Nephron (organoid): Measurements from ENCODE around the gene FZD2.

ENCODE experiments used
- H3K27ac Mint-ChIP-seq, 3 experiments: 2 replicates each; pipeline ENCODE4 v1.8.0; 2020; ENCODE audit warnings: mixed read lengths in 3 of 3, mild to moderate bottlenecking in 2 of 3, moderate library complexity in 1 of 3
- H3K27me3 Mint-ChIP-seq: 2 replicates; pipeline ENCODE4 v1.8.0; 2021; ENCODE audit warnings: low read depth, mild to moderate bottlenecking, moderate library complexity, mixed read lengths
- H3K36me3 Mint-ChIP-seq: 2 replicates; pipeline ENCODE4 v1.8.0; 2020; ENCODE audit warnings: low read depth, mixed read lengths
- H3K4me1 Mint-ChIP-seq: 2 replicates; pipeline ENCODE4 v1.8.0; 2020; ENCODE audit warnings: mixed read lengths
- H3K4me3 Mint-ChIP-seq, 3 experiments: 2 replicates each; pipeline ENCODE4 v1.8.0; 2020; ENCODE audit warnings: mild to moderate bottlenecking in 3 of 3, mixed read lengths in 3 of 3, moderate library complexity in 2 of 3
- H3K9me3 Mint-ChIP-seq: 2 replicates; pipeline ENCODE4 v1.8.0; 2020; ENCODE audit warnings: mixed read lengths
- TF ChIP-seq, protein P1 (sequence below), 3 experiments: fragments of 200-600 bp; sonication (generic); IDR thresholded peaks; one replicate each; pipeline ENCODE4 v1.5.0; 2021; ENCODE audit warnings: antibody characterized with exemption in 3 of 3; ENCODE audit not compliant: unreplicated experiment in 3 of 3

Gene FZD2

DNA sequence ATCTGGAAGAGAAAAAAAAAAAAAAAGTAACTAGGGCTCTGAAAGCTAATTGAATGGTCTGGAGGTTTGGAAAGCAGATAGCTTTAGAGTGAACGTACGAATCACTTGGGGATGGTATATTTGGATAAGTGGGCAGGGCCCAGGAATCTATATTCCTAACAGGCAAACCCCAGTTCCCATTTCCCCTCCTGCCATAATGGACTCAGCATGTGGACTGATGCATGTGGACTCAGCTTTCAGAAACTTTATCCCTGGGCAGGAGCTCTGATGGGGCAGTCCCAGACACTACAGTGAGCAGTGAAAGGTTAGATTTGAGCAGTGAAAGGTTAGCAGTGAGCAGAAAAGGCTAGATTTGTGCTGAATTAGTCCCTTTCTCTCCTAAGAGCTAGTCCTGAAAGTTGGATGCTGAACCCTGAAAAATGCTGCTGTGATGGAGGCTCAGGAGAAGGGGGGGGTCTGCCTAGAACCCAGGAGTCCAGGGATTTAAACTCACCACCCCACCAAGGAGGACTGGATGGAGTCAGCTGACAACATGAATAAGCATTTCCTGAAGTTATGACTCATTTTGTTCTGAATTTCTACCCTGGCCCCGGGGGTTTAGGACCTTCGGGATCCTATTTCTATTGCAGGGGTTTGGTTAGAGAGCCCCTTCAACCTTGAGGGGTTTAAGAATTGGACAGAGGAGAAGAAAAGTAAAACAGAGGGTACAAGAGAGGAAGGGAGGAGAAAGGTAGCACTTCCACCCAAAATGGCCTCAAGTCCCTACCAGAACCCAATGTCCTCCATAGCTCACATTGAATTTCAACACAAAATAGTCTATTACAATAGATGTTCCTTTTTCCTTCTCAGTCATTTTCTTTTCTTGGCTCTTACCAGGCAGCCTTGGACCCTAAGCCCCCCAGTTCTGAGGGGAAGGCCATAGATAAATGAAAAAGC is 10.3 kb upstream of the FZD2 start:
- Mint-ChIP-seq H3K27me3 (no peaks in the 10 kb centered on the region), H3K36me3 (no peaks in the 10 kb centered on the region), H3K27ac (peak overlapping the region; percentile 97 to 99 (median 99)), H3K9me3 (no peaks in the 10 kb centered on the region), H3K4me1 (peaks cover 82% of the 10 kb centered on the region), H3K4me3 (peak overlapping the region; percentile 27 to 43 (median 28))
- TF ChIP-seq, protein P1, sequence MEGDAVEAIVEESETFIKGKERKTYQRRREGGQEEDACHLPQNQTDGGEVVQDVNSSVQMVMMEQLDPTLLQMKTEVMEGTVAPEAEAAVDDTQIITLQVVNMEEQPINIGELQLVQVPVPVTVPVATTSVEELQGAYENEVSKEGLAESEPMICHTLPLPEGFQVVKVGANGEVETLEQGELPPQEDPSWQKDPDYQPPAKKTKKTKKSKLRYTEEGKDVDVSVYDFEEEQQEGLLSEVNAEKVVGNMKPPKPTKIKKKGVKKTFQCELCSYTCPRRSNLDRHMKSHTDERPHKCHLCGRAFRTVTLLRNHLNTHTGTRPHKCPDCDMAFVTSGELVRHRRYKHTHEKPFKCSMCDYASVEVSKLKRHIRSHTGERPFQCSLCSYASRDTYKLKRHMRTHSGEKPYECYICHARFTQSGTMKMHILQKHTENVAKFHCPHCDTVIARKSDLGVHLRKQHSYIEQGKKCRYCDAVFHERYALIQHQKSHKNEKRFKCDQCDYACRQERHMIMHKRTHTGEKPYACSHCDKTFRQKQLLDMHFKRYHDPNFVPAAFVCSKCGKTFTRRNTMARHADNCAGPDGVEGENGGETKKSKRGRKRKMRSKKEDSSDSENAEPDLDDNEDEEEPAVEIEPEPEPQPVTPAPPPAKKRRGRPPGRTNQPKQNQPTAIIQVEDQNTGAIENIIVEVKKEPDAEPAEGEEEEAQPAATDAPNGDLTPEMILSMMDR (IDR thresholded peaks at IDR 0.05; ENCODE audit: unreplicated experiment in 3 of 3) = no peak

DNA sequence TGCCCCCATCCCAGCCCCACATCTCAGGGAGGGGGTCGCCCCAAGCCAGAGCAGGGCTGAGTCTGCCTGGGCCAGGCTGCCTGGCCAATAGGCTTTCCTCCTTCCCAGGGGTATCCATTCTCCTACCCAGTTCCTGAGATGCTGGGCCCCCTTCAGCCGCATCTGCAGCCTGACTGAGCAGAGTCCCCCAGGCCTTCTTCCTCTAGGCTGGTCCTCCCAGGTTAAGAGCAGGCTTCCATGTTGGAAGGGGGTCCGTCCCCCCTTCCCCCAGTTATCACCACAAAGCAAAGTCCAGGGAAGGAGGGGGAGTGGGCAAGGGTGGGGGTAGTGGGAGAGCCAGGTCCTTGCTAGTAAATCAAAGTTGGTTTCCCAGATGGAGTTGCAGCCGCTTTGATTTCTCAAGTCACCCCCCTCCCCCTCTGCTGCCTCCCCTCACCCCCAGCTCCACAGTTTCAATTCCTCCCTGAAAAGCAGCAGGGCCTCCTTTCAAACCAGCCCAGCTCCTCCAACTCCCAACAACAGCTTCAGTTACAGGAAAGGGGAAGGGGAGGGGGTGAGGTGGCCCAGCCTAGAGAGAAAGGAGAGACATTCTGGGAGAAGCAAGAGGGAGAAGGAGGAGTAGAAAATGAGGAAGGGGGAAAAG is 9.5 kb upstream of the FZD2 start:
- Mint-ChIP-seq H3K27me3 (no peaks in the 10 kb centered on the region), H3K9me3 (no peaks in the 10 kb centered on the region), H3K36me3 (no peaks in the 10 kb centered on the region), H3K4me1 (peaks cover 82% of the 10 kb centered on the region), H3K4me3 (peak overlapping the region in 2 of 3 experiments; percentile 28 to 43), H3K27ac (peak overlapping the region; percentile 97 to 99 (median 99))
- TF ChIP-seq, protein P1 (IDR thresholded peaks at IDR 0.05; ENCODE audit: unreplicated experiment in 3 of 3) = no peak

DNA sequence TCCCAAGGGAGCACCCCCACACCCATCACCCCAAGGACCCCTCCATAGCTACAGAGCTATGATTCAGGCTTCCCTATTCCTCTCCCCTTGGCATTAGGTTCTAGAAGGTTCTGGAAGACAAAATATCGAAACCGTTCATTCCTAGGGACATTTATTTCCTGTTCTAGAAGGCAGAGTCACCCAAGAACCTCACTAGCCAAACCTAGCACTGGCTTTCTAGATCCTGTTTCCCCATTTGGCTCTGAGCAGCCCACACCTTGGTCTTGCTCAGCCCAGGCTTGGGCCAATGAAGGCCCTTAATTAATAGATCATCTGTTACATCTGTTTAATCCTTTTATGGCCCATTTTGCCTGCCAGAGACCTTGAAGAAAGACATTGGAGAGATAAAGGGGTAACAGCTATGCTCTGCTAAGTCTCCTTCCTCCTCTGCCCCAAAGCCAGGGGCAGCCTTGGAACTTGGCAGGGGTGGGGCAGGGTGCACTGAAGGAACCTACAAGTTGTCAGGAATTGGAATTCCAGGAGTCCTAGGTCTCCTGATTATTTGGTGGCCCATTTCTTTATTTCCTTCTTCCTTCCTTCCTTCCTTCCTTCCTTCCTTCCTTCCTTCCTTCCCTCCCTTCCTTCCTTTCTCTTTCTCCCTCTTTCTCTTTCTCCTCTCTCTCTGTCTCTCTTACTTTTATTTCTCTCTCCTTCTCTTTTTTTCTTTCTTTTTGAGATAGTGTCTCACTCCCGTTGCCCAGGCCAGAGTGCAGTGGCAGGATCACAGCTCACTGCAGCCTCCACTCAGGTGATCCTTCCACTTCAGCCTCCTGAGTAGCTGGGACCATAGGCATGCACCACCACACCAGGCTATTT is 8.7 kb upstream of the FZD2 start:
- Mint-ChIP-seq H3K4me3 (peak overlapping the region in 2 of 3 experiments; percentile 16 to 50), H3K27ac (peak overlapping the region; percentile 97 to 99 (median 99)), H3K4me1 (peaks cover 73% of the 10 kb centered on the region), H3K27me3 (no peaks in the 10 kb centered on the region), H3K36me3 (no peaks in the 10 kb centered on the region), H3K9me3 (no peaks in the 10 kb centered on the region)
- TF ChIP-seq, protein P1 (IDR thresholded peaks at IDR 0.05; ENCODE audit: unreplicated experiment in 3 of 3) = no peak

GRCh38 chr17:44549686-44550085 is 7.6 kb upstream of the FZD2 start:
- Mint-ChIP-seq H3K4me3 (no peak overlapping the region), H3K9me3 (no peaks in the 10 kb centered on the region), H3K27ac (peak overlapping the region; percentile 97 to 99 (median 99)), H3K36me3 (no peaks in the 10 kb centered on the region), H3K4me1 (peaks cover 62% of the 10 kb centered on the region), H3K27me3 (no peaks in the 10 kb centered on the region)
- TF ChIP-seq, protein P1 (IDR thresholded peaks at IDR 0.05; ENCODE audit: unreplicated experiment in 3 of 3) = no peak

DNA sequence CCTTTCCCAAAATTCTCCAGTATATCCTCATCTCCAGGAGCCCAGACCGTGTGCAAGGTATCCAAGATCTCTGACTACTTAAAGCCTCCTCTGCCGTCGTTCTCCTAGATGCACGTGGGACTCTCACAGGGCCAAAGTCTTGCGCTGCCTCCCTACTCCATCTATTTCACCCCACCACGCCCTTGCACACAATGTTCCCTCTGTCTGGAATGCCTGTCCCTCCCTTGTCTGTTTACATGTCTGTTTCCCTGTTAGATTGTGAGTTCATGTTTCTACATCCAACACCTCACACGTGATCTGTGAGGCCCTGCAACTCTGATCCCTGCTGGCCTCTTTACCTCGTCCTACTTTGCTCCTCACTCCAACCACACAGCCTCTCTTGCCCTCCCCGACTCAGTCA is 4.9 kb upstream of the FZD2 start:
- Mint-ChIP-seq H3K36me3 (no peaks in the 10 kb centered on the region), H3K4me1 (peaks cover 53% of the 10 kb centered on the region), H3K9me3 (no peaks in the 10 kb centered on the region)

More for the DNA sequence above, 4.9 kb upstream of the FZD2 start:
- peak overlapping the region; percentile 37 to 62 (median 56) for H3K27ac Mint-ChIP-seq
- no peaks in the 10 kb centered on the region for H3K27me3 Mint-ChIP-seq
- no peak overlapping the region for H3K4me3 Mint-ChIP-seq
- TF ChIP-seq, protein P1 (IDR thresholded peaks at IDR 0.05; ENCODE audit: unreplicated experiment in 3 of 3) = no peak
